Fibroblast of skin of left biceps (primary cell): ENCODE measurements around the gene CTRL.

ENCODE experiments used
- DNase-seq, 2 experiments: peaks; one replicate each; pipeline ENCODE4 v3.0.0-alpha.2; 2013; ENCODE audit warnings: low read depth in 2 of 2

CTRL gene

DNA sequence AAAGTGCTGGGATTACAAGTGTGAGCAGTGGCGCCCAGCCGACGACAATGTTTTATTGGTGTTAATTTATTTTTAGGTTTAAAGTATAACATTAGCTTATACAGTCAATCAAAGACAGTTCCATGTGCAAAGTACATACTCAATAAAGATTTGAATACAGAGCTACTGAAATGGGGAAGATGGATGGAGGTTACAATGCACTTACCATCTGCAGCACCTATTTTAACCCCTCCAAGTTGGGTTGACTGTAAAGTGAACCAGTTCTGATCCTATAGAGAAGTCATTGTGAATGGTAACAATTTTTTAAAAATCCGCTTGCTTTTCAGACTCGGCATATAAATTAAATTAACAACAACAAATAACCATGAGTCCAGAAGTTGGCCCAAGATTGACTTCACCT lies 39.3 kb downstream of the CTRL start:
- DNase-seq = no peak

DNA sequence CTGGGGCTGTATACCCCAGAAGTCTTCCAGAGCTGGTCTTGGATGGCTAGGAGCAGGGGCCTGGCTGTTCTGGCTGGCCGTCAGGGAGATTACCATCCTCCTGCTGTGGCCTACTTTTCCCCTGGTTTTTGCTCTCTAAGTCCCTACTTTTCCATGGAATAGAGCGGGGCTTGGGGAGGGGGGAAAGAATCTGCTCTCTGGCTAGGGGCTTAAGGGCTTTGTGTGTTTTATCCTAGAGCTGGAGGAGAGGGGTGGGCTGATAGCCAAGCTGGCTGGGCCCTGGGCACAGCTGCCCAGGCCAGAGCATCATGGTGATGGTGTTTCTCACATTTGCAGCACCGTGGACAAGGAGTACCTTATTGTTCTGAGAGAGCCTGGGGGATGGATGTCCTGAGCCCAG lies 43.3 kb downstream of the CTRL start:
- DNase-seq = no peak

DNA sequence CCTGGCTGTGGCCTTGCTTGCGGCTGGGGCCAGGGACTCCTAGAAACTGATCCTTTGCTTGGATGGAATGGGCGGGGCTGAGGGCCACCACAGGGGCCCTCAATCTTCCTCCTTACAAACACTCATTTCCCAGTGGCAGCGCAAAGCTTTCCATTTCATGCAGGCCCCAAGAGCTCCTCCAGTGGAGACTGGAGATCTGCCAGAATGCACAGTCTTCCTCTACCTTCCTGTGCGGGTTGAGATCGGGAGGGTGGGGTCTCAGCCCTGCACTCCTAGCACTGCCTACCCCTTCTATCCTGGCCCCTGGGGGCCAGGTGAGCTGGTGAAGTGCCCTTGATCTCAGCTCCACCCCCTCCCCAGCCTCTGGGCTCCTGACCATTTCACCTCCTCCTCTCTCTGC lies 45.3 kb downstream of the CTRL start:
- DNase-seq = no peak

GRCh38 chr16:67885976-67886375 lies 45.7 kb downstream of the CTRL start:
- no peak for DNase-seq

- no peak for DNase-seq
Observed at GRCh38 chr16:67885545-67885944, 46.1 kb downstream of the CTRL start.

GRCh38 chr16:67884684-67885083 lies 47.0 kb downstream of the CTRL start, which contains the start of gene NRN1L:
Gene NRN1L (plus strand): TSS chr16:67884885. CDS start chr16:67884904, 19 bp downstream.
- peak; percentile 66 for DNase-seq

GRCh38 chr16:67883872-67884261 lies 47.8 kb downstream of the CTRL start:
- no peak for DNase-seq

- DNase-seq = no peak
Observed at GRCh38 chr16:67883146-67883871, 48.4 kb downstream of the CTRL start.

DNA sequence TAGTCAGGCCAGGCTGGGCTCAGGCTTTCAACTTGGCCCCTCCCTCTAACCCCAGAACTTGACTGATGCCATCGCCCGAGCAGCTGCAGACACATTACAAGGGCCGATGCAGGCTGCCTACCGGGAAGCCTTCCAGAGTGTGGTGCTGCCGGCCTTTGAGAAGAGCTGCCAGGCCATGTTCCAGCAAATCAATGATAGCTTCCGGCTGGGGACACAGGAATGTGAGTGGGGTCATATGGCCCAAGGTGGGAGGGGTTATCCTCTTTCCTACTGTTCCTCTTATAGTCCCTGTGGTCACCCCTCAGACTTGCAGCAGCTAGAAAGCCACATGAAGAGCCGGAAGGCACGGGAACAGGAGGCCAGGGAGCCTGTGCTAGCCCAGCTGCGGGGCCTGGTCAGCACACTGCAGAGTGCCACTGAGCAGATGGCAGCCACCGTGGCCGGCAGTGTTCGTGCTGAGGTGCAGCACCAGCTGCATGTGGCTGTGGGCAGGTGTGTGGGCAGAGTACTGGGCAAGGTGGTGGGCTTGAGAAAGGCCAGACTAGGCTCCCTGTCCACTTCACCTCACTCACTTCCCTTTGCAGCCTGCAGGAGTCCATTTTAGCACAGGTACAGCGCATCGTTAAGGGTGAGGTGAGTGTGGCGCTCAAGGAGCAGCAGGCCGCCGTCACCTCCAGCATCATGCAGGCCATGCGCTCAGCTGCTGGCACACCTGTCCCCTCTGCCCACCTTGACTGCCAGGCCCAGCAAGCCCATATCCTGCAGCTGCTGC lies 49.1 kb downstream of the CTRL start:
- no peak for DNase-seq

DNA sequence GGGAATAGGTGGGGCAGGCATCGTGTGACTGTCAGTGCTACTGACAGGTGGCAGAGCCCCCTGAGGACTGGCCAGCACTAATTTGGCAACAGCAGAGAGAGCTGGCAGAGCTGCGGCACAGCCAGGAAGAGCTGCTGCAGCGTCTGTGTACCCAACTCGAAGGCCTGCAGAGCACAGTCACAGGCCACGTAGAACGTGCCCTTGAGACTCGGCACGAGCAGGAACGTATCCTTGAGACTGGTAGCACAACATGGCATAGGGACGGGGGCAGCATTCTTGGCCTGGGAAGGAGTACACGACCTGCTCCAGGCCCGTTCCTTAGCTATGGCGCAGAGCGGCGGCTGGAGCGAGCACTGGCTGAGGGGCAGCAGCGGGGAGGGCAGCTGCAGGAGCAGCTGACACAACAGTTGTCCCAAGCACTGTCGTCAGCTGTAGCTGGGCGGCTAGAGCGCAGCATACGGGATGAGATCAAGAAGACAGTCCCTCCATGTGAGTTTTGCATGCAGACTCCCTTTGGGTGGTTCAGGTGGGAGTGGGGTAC lies 50.0 kb downstream of the CTRL start:
- no peak for DNase-seq

- DNase-seq = no peak
Observed at GRCh38 chr16:67880584-67880983, 51.1 kb downstream of the CTRL start.

GRCh38 chr16:67879936-67880335 lies 51.7 kb downstream of the CTRL start:
- no peak for DNase-seq
